ENCODE data around the gene PPIF.
A peak's percentile ranks its signal among the peaks of the same experiment; 100 is the strongest.

PPIF gene

GRCh38 chr10:79347894-79348639 is 798 bp downstream of the PPIF start:
- DNase-seq (ENCODE audit: low read depth in 2 of 3, low spot score in 2 of 3), result peak; percentile 40 to 64 (median 48)

DNA sequence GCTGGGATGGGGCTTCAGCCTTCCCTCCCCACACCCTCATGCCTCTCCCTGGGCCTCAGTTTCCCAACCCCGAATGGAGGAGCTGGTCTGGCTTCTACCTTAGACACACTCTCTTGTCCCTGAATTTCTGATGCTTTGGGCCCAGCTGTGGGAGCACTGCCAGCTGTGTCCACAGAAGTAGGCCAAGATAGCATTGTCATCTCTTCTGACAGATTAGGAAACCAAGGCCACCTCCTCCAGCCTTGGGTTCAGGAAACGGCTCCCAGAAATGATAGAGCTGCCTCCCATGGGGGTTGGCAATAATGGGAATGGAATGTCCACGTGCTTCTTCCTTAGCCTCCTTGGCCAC is 1.3 kb downstream of the PPIF start:
- no peak for DNase-seq (ENCODE audit: low read depth in 2 of 3, low spot score in 2 of 3)

DNA sequence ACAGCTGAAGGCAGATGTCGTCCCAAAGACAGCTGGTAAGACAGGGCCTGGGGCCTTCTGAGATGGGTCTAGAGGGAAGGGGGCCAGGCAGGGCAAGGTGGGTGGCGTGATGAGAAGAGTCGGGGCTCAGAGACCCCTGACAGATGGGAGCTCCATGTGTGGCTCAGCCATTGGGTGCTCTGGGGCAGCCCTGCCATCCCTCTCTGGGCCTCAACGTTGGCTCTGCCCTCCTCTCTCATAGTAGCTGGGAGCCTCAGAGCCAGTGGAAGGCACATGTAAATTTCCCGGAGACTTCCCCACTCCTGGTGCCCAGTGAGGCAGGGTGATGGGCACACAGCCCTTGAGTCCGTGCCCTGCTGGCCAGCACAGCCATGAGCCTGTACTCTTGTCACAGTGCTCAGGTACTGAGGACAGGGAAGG is 1.8 kb downstream of the PPIF start:
- no peak for DNase-seq (ENCODE audit: low read depth in 2 of 3, low spot score in 2 of 3)

DNA sequence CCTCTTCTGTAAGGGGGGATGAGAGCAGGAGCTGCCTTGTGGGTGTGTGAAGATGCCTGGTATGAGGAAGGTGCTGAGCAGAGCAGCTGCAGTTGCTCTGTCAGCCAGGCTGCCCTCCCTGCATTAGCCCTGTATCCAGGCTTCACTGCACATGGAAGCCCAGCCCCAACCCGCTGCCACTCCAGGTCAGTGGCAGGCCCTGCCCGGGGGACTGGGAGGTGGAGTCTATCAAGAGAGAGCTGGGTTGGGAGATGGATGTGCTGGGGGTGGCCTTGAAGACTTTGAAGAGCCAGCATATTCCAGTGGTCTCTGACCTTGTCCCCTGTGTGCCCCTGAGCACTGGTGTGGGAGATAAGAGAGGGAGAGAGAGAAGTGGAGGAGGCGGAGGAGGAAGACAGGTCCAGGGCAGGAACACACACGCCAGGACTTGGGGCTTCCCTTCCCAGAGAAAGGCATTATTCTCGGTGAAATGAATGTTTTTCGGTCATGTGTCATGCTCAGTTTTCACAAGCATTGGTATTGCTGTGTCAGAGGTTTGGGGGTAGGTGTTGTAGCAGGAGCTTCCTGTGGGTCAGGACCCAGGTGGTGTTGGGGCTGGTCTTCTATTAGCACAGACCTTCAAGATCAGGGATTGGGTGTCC is 2.6 kb downstream of the PPIF start:
- DNase-seq (ENCODE audit: low read depth in 2 of 3, low spot score in 2 of 3), result no peak

- DNase-seq (ENCODE audit: low read depth in 2 of 3, low spot score in 2 of 3), result no peak
Measured at GRCh38 chr10:79350407-79351154, 3.3 kb downstream of the PPIF start.

GRCh38 chr10:79351332-79351731 is 4.1 kb downstream of the PPIF start:
- DNase-seq (ENCODE audit: low read depth in 2 of 3, low spot score in 2 of 3), result no peak

DNA sequence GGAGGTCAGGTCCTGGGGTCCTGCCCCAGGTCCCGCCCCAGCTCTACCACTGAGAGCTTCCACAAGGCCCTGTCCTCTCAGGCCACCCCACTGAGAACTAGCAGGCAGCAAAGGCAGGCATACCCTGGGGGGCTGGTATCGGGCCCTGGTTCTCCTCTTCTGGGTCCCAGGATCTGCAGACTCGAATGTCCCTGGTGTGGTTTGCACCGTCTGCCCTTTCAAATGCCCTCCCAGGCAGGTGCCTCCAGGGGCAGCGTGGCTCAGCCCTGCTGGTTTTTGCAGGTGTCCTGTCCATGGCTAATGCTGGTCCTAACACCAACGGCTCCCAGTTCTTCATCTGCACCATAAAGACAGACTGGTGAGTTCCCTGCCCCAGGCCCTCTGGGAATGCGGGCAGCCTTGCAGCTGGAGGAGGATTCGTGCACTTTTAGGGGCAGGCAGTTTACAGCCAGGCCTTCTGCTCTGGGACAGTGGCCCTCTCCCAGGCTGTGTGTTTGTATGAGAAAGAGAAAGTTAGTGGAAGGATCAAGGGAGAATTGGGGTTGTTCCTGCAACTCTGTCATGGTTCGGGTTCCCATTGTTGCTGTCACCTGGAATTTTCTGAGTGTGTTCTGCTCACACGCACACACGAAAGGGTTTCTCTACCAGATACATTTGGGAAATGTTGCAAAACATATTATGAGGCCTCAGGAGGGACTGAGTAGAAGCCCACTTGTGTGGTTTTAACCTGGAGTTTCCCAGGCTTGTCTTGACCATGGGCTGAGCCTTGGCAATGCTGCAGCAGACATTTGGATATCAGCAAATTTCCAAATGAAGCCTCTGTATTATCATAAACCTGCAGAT is 5.0 kb downstream of the PPIF start:
- no peak for DNase-seq (ENCODE audit: low read depth in 2 of 3, low spot score in 2 of 3)

GRCh38 chr10:79353000-79353406 is 5.7 kb downstream of the PPIF start:
- DNase-seq (ENCODE audit: low read depth in 2 of 3, low spot score in 2 of 3), result no peak

GRCh38 chr10:79353726-79354125 is 6.5 kb downstream of the PPIF start:
- DNase-seq (ENCODE audit: low read depth in 2 of 3, low spot score in 2 of 3), result no peak

DNA sequence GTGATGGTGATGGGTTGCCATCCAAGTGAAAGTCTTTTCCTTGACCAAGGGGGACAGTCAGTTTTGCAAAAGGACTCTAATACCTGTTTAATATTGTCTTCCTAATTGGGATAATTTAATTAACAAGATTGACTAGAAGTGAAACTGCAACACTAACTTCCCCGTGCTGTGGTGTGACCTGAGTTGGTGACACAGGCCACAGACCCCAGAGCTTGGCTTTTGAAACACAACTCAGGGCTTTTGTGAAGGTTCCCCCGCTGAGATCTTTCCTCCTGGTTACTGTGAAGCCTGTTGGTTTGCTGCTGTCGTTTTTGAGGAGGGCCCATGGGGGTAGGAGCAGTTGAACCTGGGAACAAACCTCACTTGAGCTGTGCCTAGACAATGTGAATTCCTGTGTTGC is 6.9 kb downstream of the PPIF start:
- no peak for DNase-seq (ENCODE audit: low read depth in 2 of 3, low spot score in 2 of 3)

- DNase-seq (ENCODE audit: low read depth in 2 of 3, low spot score in 2 of 3), result no peak
Measured at GRCh38 chr10:79354615-79355014, 7.3 kb downstream of the PPIF start.

- DNase-seq (ENCODE audit: low read depth in 2 of 3, low spot score in 2 of 3), result no peak
Measured at GRCh38 chr10:79355420-79356017, 8.2 kb downstream of the PPIF start.

DNA sequence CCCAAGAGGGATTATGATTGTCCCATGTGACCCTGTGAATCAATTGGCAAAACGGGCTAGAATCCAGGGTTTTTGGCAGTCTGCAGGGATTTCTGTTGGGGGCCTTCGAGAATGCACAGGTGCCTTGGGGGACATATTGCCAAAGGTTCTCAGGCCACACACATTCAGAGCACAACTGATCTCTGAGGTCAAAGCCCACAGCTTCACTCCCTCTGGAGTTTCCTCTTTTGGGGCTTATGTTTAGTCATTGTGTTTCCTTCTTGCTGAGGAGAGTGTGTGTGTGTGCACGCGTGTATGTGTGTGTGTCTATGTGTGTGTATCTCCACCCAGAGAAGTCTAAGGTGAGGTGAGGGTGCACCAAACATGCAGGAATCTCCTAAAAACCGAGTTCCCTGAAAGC is 8.8 kb downstream of the PPIF start:
- no peak for DNase-seq (ENCODE audit: low read depth in 2 of 3, low spot score in 2 of 3)

DNA sequence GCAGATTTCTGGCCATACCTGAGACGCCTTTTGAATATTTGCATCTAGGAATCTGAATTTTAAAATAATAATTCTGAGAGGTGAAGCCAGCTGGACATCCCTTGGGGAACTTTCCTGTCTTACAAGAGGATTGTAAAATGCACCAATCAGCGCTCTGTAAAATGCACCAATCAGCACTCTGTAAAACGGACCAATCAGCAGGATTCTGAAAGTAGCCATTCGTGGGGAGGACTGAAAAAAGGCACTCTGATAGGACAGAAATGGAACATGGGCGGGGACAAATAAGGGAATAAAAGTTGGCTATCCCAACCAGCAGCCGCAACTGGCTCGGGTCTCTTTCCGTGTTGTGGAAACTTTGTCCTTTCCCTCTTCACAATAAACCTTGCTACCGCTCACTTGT is 9.9 kb downstream of the PPIF start:
- no peak for DNase-seq (ENCODE audit: low read depth in 2 of 3, low spot score in 2 of 3)

GRCh38 chr10:79358811-79359210 is 11.5 kb downstream of the PPIF start:
- DNase-seq (ENCODE audit: low read depth in 2 of 3, low spot score in 2 of 3), result no peak

DNA sequence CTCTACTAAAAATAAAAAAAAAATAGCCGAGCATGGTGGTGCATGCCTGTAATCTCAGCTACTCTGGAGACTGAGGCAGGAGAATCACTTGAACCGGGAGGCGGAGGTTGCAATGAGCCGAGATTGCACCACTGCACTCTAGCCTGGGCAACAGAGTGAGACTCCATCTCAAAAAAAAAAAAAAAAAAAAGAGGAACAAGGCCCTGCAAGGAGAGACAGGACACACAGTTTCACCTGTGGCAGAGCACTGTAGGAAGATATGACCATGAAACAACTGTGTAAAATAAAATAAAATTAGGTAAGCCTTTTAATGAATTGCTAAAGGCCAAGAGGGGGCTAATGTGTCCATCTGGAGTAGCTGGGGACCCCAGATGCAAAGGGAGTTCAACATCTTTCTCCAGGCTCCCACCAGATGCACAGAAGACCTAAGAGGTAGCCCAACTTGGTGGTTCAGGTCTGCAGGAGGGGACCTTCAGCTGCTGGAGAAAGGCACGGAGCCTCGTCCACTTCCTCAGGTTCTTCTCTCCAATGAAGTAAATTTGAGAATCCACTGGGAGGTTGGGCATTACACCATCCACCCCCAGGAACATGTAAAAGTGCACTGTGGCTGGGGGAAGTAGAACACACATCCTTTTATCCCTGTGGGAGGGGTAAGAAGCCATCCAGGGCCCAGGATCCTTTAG is 12.7 kb downstream of the PPIF start:
- no peak for DNase-seq (ENCODE audit: low read depth in 2 of 3, low spot score in 2 of 3)

DNA sequence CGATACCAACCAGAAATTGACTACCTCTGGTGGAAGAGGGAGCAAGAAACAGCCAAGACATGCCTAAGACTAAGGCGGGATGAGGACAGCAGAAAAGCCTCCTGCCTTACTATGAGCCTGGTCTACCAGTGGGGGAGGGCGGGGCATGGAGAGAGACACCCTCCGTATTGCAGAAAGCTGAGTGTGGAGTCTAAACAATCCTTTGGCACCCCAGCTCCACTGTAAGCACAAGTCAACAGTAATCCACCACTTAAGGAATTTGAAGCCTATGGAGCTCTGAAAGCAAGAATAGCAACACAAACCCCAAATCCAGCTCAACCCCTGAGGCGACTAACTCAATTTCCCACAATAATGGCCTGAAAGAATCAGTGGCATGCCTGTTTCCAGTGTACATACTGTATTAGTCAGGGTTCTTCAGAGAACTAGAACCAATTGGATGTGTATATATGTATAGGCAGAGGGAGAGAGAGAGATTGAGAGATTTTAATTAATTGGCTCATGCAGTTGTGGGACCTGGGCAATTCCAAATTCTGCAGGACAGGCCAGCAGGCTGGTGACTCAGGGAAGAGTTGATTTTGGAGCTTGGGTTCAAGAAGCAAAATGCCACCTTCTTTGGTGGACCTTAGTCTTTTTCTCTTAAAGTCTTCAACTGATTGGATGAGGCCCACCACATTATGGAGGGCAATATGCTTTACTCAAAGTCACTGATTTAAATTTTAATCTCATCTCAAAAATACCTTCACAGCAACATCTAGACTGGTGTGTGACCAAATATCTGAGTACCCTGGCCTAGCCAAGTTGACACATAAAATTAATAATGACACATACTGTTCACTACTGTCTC is 13.5 kb downstream of the PPIF start:
- DNase-seq (ENCODE audit: low read depth in 2 of 3, low spot score in 2 of 3), result no peak

- DNase-seq (ENCODE audit: low read depth in 2 of 3, low spot score in 2 of 3), result no peak
Measured at GRCh38 chr10:79361726-79362397, 14.6 kb downstream of the PPIF start.

All from activated CD8-positive, alpha-beta memory T cell treated with anti-CD3 and anti-CD28 coated beads for 48 hours (primary cell).